NCI-H526 treated with DMSO at 0.1 percent for 48 hours (cell line): ENCODE measurements around the gene MUC20.
"Not testable (repeated sequence)": the region's sequence is repeated elsewhere in the genome, so short reads cannot be mapped to it uniquely, and the experiment has no call there.

Source experiments
- DNase-seq: peaks from one replicate; lab custom pipeline; 2025; lab: John Stamatoyannopoulos, UW

MUC20 gene, protein sequence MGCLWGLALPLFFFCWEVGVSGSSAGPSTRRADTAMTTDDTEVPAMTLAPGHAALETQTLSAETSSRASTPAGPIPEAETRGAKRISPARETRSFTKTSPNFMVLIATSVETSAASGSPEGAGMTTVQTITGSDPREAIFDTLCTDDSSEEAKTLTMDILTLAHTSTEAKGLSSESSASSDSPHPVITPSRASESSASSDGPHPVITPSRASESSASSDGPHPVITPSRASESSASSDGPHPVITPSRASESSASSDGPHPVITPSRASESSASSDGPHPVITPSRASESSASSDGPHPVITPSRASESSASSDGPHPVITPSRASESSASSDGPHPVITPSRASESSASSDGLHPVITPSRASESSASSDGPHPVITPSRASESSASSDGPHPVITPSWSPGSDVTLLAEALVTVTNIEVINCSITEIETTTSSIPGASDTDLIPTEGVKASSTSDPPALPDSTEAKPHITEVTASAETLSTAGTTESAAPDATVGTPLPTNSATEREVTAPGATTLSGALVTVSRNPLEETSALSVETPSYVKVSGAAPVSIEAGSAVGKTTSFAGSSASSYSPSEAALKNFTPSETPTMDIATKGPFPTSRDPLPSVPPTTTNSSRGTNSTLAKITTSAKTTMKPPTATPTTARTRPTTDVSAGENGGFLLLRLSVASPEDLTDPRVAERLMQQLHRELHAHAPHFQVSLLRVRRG

DNA sequence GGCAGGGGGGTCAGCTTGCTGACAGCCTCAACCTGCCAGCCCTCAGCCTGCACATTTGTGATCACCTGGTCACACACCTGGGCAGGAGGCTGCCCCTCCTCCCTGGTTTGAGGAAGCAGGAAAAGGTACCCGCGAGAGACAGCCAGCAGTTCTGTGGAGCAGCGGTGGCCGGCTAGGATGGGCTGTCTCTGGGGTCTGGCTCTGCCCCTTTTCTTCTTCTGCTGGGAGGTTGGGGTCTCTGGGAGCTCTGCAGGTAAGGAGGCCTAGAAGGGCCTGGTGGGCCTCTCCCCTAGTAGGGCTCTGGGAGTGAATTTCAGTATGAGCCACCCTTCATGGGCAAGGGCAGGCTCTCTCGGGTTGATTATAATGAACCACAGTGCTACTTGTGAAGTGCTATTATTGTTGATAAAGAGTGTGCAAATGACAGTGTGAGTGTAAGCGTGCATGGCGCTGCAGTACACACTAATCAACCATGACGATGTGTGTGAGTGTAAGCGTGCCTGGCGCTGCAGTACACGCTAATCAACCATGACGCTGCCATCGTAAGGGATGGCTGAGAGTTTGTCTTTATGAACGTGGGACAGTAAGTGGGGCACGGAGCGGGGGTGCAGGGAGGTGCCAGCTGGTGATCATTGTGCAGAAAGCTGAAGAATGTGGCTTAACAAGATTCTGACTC is at the start of gene MUC20:
TSS of gene MUC20 (plus strand) at position 148 of the 676 bp plus-strand sequence. CDS start at position 178, 30 bp downstream.
- not testable (repeated sequence) for DNase-seq

DNA sequence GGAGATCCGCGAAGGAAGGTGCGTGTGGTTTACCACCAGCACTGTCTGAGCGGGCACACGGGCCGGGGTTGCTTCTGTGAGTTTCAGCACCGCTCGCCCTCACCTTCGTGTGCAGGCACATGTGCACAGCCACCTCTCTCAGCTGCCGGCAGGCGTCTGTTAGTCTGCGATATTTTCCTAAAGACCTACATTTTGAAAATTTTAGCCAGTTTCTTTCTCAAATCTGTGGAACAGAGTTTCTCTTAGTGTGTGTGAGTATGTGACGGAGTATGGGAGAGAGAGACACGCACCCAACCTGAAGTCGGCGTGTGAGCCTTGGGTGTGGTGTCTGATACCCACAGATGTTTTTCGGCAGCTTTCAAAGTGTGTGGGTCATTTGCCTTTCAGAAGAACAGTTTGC is 49.5 kb upstream of the MUC20 start:
- DNase-seq: not testable (repeated sequence)

DNA sequence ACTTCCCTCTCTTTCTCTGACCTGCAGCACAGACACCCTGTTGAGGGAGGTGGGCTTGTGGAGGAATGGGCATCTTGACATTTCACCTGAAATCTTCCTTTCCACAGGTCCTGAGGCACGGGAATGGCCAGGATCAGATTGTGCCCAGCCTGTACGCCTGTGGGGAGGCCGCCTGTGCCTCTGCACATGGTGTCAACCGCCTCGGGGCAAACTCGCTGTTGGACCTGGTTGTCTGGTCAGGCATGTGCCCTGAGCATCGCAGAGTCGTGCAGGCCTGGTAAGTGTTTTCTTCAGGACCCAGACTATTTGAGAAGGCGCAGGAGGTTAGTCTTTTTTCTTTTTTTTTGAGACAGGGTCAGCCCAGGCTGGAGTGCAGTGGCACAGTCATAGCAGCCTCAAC is 47.1 kb upstream of the MUC20 start:
- DNase-seq: not testable (repeated sequence)

DNA sequence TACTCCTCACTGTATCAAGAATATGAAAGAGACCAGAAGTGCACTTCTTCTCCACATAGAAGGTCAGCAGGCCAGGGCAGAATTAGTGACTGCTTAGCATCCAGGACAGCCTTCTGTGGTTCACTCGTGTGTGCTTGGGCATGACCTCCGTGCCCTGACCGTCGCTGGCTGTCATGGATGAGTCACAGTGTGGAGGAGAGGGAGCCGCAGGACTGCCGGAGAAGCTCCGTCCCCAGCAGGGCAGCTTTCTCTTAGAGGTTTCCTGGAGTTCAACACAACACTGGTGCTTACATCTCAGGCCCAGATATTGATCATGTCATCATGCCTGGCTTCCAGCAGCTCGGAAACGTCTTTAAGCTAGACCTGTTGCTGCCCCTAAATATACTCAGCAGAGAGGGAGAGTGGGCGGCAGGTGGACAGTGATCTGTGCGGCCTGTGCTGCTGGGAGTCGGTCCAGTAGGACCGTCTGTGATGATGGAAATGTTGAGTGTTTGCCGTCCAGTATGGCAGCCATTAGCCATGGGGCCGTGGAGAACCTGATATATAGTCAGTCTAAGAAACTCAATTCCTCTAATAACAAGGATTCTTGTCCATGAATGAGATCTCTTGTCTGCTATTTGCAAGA is 42.3 kb upstream of the MUC20 start:
- DNase-seq: not testable (repeated sequence)

DNA sequence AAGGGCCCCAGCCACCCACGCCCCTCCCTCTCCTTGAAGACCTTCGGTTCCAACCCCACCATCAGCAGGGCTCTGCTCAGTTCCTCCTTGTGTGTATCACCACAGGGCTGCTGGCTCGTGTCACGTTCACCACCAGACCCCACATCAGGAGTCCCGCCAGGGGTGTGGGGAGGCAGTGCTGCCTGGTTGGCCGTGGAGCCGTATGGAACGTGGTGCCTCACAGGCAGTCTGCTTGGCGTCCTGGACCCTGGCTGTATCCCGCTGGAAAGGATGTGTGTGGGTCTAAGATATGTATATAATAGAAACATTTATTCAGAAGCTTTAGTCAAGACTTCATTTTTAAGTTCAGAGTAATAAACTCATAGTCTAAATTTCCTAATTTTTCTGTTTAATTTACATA is 40.1 kb upstream of the MUC20 start:
- DNase-seq: not testable (repeated sequence)

DNA sequence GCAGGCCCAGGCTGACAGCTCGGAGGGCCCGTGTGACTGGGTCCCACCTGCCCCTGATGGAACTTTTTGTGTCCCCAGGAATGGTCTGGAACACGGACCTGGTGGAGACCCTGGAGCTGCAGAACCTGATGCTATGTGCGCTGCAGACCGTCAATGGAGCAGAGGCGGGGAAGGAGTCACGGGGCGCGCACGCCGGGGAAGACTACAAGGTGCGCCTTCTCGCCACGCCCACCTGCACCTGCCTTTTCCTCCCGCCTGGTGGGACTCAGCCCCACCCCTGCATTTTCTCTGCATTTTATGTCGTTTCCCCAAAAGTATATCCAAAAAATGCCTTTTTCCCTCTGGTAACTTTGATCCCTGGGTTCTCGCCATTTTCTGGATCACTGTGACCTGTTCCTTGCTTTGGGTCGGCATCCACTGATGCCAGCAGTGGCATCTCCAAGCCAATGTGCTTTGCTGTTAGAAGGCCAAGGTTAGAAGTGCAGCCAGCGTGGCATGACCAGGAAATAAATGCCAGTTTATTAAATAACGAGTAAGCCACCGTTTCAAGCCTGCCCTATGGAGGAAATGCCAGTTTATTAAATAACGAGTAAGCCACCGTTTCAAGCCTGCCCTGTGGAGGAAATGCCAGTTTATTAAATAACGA is 39.2 kb upstream of the MUC20 start:
- DNase-seq: not testable (repeated sequence)

DNA sequence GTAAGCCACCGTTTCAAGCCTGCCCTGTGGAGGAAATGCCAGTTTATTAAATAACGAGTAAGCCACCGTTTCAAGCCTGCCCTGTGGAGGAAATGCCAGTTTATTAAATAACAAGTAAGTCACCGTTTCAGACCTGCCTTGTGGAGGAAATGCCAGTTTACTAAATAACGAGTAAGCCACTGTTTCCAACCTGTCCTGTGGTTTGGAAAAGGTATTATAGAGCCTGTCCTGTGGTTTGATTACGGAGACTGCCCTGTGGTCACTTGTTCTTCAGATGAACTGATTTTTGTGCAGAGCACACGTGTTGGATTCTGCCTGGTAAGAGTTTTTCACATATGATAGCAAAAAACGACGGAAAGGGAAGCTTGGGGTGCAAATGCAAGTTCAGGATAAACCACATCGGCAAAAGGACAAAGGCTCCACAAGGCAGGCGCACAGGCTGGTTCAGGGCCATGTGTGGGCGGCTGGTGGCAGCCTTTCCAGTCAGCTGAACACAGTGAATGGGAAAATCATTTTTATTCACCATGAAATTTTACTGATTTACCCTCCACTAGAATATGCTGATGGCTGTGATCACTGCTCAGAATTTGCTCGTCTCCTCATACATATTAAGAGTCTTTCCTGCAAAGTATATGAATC is 38.6 kb upstream of the MUC20 start:
- not testable (repeated sequence) for DNase-seq

DNA sequence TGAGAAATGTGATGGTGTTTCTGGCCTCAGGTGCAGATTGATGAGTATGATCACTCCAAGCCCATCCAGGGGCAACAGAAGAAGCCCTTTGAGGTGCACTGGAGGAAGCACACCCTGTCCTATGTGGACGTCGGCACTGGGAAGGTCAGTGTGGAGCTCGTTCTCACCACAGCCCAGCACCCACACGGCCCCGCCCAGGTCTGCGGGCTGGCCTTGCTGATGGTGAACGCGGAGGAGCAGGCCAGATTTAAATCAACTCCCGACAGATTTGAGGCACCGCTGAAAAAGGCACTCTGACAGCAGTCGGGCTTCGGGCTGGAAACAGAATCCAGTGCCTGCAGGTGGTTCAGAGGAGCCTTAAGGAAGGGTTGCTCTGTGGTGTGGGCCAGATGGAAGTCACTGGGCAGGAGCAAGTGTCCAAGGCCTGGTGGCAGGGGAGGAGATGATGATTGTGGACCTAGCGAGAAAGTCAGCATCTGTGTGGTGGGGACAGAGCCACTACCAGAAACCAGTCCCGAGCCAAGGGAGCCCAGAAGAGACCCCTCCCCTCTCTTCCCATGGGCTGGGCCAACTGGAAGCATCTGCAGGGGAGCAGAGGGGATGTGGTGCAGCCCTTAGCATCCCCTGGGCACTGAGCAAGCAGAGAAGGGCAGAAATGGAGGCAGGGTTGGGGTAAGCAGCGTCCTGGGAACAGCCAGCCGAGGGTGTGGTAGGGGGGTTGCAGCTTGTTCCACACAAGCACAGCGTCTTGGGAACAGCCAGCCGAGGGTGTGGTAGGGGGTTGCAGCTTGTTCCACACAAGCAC is 36.9 kb upstream of the MUC20 start:
- DNase-seq: not testable (repeated sequence)

DNA sequence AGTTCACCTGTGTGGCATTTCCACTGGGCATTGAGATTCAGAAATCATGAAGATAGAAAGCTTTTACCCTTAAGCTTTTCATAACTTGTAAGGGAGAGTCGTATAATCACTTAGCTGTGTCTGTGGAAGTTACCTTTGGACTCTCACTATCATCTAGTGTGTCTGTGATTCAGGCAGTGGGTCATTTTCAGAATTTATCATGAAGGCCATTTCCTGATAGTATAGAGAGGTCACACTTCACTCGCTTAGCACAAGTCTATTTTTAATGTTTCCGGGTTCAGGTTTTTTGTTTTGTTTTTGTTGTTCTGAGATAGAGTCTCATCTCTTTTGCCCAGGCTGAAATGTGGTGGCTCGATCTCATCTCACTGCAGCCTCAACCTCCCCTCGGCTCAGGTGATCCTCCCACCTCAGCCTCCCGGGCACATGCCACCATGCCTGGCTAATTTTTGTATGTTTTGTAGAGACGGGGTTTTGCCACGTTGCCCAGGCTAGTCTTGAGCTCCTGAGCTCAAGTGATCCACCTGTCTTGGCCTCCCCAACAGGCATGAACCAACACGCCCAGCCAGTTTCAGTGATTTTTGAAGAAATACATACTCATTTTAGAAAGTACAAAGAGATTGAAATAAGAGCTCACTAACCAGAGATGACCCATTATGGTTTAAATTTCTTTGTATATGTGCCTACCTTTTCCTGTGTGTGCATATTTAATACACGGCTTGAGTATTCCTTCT is 36.1 kb upstream of the MUC20 start:
- DNase-seq: not testable (repeated sequence)

DNA sequence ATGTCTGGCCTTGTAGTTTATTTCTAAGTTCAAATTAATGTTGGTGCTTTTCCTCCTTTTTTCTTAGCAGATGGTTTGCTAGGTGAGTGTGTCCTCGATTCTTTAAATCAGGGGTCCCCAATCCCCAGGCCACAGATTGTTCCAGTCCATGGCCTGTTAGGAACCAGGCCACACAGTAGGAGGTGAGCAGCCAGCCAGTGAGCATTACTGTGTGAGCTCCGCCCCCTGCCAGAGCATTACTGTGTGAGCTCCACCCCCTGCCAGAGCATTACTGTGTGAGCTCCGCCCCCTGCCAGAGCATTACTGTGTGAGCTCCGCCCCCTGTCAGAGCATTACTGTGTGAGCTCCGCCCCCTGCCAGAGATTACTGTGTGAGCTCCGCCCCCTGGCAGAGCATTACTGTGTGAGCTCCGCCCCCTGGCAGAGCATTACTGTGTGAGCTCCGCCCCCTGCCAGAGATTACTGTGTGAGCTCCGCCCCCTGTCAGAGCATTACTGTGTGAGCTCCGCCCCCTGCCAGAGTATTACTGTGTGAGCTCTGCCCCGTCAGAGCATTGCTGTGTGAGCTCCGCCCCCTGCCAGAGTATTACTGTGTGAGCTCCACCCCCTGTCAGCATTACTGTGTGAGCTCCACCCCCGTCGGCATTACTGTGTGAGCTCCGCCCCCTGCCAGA is 34.1 kb upstream of the MUC20 start:
- not testable (repeated sequence) for DNase-seq

DNA sequence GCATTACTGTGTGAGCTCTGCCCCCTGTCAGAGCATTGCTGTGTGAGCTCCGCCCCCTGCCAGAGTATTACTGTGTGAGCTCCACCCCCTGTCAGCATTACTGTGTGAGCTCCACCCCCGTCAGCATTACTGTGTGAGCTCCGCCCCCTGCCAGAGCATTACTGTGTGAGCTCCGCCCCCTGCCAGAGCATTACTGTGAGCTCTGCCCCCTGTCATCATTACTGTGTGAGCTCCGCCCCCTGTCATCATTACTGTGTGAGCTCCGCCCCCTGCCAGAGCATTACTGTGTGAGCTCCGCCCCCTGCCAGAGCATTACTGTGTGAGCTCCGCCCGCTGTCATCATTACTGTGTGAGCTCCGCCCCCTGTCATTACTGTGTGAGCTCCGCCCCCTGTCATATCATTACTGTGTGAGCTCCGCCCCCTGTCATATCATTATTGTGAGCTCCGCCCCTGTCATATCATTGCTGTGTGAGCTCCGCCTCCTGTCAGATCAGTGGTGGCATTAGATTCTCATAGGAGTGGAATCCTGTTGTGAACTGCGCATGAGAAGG is 33.5 kb upstream of the MUC20 start:
- not testable (repeated sequence) for DNase-seq

DNA sequence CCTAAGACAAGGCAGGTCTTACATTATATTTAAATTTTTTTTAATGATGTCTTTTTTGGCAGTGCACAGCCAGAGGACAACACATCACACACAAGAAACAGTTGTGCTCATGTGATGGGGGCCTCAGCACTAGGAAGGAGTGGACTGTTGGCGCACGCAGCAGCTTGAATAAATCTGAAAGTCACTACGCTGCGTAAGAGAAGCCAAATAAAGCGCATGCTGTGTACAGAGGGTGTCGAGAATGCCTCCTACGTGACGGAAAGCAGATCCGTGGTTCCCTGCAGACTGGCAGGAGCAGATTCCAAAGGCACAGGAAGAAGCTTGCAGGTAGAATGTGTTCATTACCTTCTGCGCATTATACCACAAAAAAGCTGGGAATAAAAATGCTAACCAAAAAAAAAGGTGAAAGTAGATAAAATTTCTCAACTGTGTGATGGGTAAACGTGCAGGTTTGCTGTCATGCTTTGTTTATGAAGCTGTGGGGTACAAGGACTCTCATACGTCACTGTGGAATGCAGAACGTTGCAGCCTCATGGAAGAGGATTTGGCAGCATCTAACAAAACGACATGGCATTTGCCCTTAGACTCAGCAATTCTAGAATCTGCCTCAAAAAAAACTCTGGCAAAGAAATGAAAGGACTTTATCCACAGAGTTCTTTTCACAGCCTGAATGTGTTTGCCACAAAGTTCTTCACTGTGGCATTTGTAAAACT is 32.2 kb upstream of the MUC20 start:
- DNase-seq: not testable (repeated sequence)

DNA sequence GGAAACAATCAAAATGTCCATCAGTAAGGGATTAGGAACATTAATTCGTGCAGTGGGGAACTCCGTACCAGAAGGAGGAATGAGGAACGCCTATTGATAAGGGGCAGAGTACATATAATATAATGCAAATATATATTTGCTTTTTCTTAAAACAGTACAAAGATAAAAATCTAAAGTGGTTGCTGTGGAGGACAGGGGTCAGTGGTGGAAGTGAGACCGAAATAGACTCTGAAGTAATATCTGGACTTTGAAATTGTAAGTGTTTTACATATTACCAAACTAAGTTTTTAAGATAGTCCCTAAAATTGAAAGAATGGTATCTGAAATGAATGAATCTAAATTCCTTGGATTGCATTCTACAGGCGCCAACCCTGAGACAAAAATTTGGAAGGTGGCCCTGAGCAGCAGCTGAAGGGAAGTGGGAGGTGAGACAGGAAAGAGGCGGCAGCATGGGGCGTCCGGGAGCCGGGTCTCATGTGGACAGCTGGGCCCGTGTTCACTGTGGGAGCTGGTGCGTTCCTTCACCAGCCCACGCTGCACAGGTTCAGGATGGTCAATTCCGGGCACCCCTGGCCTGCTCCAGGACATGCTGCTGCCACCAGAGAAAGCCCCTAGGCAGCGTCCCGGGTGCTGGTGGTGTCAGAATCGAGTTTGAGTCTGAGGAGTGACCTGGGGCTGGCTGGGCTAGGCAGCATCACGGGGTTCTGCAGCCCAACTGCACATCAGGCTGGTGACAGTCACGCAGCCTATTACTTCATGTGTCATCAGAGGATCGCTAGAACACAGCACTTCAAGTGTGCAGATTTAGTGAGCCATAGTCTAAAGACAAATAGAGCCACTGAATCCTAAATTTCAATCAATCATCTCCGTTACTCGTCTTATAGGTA is 31.4 kb upstream of the MUC20 start:
- not testable (repeated sequence) for DNase-seq

DNA sequence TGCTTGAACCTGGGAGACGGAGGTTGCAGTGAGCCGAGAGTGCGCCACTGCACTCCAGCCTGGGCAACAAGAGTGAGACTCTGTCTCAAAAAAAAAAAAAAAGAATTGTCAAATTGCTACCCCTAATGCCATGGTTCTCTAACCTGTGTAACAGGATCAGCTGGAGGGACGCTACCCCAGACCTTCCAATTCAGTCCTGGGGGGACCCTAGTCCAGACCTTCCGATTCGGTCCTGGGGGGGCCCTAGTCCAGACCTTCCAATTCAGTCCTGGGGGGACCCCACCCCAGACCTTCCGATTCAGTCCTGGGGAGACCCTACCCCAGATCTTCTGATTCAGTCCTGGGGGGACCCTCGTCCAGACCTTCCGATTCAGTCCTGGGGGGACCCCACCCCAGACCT is 29.8 kb upstream of the MUC20 start:
- no peak for DNase-seq

DNA sequence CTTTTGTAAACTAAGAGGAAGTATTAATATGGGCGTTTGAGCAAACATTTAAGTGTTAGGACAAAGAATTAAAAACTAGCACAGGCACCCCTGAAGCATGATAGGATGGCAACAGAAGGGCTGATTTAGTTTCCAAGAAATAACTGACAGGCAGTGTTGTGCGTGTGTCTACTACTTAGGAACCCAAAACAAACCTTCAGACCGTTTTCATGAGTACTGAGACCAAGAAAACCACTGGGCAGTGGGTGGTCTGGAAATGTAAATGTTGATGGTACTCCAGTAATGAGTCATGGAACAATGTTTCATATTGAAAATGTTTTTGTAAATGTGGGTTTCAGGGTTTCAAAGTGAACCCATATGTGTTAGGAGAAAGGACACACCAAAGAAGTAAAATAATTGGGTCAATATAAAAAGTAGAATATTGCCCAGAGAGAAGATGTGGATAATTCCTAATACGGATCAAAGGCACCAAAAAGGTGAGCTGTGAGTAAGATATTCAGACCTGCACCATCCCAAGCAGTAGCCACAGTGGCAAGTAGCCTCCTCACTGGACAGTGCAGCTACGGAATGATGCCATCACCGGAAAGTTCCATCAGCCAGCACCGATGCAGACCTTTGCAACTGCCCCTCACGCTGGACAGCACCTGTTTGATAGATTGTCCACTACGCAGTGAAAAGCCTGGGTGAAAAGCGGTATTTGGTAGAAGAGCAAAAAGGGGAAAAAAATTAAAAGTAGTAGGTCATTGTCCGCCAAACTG is 29.0 kb upstream of the MUC20 start:
- DNase-seq: not testable (repeated sequence)

DNA sequence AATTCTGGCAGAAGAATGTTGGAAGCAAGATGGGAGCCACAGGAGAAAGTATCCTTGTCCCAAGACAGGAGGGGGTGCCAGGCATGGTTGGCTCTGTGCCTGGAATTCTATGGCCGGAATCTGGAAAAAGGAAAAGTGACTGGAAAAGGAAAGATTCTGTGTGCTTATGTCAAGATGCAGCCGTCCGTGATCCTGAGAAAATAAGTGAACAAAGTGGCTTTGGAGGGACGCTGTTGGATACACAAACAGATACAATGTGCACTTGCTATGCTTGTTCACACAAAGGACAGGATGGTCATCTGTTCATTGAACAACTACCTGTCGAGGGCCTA is 28.5 kb upstream of the MUC20 start:
- no peak for DNase-seq
